ENCODE measurements around the gene P2RX4. TPM values are rescaled to one million over a fixed set of nuclear protein-coding genes. Genes with fewer than 3 reads are reported as not detected.
A peak's percentile ranks its signal among the peaks of the same experiment; 100 is the strongest.

The P2RX4 gene
- total and polyA plus RNA-seq, 12 donors: 3.7 to 12.6 (median 5.5) TPM

DNA sequence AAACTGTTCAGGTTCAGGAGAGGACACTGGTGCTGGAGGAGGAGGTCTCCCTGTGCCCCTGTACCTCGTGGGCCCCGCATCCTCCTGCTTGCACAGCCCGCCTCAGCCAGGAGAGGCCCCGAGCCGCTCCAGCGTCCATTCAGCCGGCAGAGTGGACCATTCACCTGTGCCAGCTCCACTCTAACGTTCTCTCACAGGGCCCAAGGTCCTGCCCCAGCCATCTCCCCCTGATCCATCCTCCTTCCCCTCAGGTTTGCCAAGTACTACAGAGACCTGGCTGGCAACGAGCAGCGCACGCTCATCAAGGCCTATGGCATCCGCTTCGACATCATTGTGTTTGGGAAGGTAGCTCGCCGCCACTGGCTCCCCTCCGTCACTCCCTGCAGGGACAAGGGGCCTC, 22.2 kb downstream of the P2RX4 start:
- no peak for ATAC-seq

DNA sequence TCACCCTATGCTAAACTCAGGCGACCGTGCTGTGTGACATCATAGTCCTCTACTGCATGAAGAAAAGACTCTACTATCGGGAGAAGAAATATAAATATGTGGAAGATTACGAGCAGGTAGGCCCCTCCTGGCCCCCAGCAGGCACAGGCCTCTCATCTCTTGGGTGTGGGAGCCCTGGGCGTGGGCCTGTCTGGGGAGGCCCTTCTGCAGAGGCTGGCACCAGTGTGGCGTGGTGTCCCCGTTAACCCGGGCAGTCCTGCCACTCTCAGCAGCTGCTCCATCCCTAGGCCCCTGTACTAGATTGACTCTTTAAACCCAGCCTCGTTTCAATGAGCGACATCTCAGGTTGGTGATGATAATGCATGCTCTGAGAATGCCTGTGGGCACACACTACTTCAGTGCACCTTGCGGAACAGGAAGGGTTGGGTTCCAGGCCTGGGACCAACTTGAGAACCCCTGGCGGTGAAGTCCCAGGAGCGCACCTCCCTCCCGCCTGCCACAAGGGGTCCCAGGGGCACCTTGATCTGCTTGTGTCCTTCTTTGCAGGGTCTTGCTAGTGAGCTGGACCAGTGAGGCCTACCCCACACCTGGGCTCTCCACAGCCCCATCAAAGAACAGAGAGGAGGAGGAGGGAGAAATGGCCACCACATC, 23.2 kb downstream of the P2RX4 start:
- H3K36me3 ChIP-seq: peaks cover 0 to 86% (median 4%) of the 10 kb centered on the region in 9 donors
- intact Hi-C loops (cut with DNase I): no loop called here
- no peak for DNase-seq
- WGBS, 2 donors: 93 to 95% methylated on average over 14 of the region's 14 CpGs
- peaks cover 0 to 15% (median 0%) of the 10 kb centered on the region in 9 donors for H3K4me1 ChIP-seq
- TF ChIP-seq CTCF (IDR thresholded peaks at IDR 0.05): no peak
- peak in 1 of 8 donors; percentile 40 for ATAC-seq
- no peaks in the 10 kb centered on the region for H3K9me3 ChIP-seq
- no peak overlapping the region for H3K4me3 ChIP-seq
- H3K27ac ChIP-seq: no peak overlapping the region
- no peaks in the 10 kb centered on the region for H3K27me3 ChIP-seq

More for the DNA sequence above, 22.2 kb downstream of the P2RX4 start:
- no peaks in the 10 kb centered on the region for H3K9me3 ChIP-seq
- TF ChIP-seq CTCF (IDR thresholded peaks at IDR 0.05): no peak
- peaks cover 0 to 80% (median 4%) of the 10 kb centered on the region in 9 donors for H3K36me3 ChIP-seq
- no peaks in the 10 kb centered on the region for H3K27me3 ChIP-seq
- DNase-seq: no peak
- no peak overlapping the region for H3K27ac ChIP-seq
- H3K4me1 ChIP-seq: peaks cover 0 to 9% (median 0%) of the 10 kb centered on the region in 9 donors
- no peak overlapping the region for H3K4me3 ChIP-seq
- intact Hi-C loops (cut with DNase I): no loop called here
- 87 to 90% methylated on average over 16 of the region's 16 CpGs for WGBS, 2 donors

- Histone ChIP-seq H3K27ac (no peak overlapping the region), H3K4me1 (peaks cover 0 to 21% (median 0%) of the 10 kb centered on the region in 9 donors), H3K9me3 (no peaks in the 10 kb centered on the region), H3K36me3 (peaks cover 0 to 88% (median 4%) of the 10 kb centered on the region in 9 donors), H3K27me3 (no peaks in the 10 kb centered on the region), H3K4me3 (no peak overlapping the region)
- TF ChIP-seq CTCF (IDR thresholded peaks at IDR 0.05): no peak
- DNase-seq (no peak), ATAC-seq (no peak)
- intact Hi-C loops (cut with DNase I): no loop called here
- WGBS, 2 donors: 88 to 89% methylated on average over 11 of the region's 11 CpGs
Measured at GRCh38 chr12:121233628-121234020, 23.7 kb downstream of the P2RX4 start.

GRCh38 chr12:121236776-121237175, 26.8 kb downstream of the P2RX4 start:
- intact Hi-C loops (cut with DNase I): no loop called here

More at GRCh38 chr12:121236776-121237175, 26.8 kb downstream of the P2RX4 start:
- no peak for DNase-seq
- no peak overlapping the region for H3K4me3 ChIP-seq
- ATAC-seq: no peak
- H3K27me3 ChIP-seq: no peaks in the 10 kb centered on the region
- WGBS, 2 donors: 94 to 95% methylated on average over 9 of the region's 9 CpGs
- H3K9me3 ChIP-seq: no peaks in the 10 kb centered on the region
- peaks cover 0 to 82% (median 4%) of the 10 kb centered on the region in 9 donors for H3K36me3 ChIP-seq
- peaks cover 0 to 43% (median 6%) of the 10 kb centered on the region in 9 donors for H3K4me1 ChIP-seq
- TF ChIP-seq CTCF (IDR thresholded peaks at IDR 0.05): no peak
- no peak overlapping the region for H3K27ac ChIP-seq
